Mammary epithelial cell (primary cell): Measurements from ENCODE around the gene SF3A2.

Experiments
- EZH2 ChIP-seq: IDR thresholded peaks from 2 replicates; pipeline ENCODE4 v1.6.1; 2012; ENCODE audit warnings: low read length, inconsistent platforms, borderline replicate concordance
- TF ChIP-seq, protein P1 (sequence below), 2 donors: IDR thresholded peaks in 1 of 2; conservative IDR thresholded peaks in 1 of 2; 2 replicates each; pipeline ENCODE4 v1.5.1; 2011 to 2012; ENCODE audit warnings: inconsistent platforms in 2 of 2, low read length in 2 of 2, mild to moderate bottlenecking in 2 of 2, control low read depth in 1 of 2, low read depth in 1 of 2; ENCODE audit not compliant: insufficient read depth in 1 of 2; ENCODE audit errors: extremely low read depth in 1 of 2

DNA sequence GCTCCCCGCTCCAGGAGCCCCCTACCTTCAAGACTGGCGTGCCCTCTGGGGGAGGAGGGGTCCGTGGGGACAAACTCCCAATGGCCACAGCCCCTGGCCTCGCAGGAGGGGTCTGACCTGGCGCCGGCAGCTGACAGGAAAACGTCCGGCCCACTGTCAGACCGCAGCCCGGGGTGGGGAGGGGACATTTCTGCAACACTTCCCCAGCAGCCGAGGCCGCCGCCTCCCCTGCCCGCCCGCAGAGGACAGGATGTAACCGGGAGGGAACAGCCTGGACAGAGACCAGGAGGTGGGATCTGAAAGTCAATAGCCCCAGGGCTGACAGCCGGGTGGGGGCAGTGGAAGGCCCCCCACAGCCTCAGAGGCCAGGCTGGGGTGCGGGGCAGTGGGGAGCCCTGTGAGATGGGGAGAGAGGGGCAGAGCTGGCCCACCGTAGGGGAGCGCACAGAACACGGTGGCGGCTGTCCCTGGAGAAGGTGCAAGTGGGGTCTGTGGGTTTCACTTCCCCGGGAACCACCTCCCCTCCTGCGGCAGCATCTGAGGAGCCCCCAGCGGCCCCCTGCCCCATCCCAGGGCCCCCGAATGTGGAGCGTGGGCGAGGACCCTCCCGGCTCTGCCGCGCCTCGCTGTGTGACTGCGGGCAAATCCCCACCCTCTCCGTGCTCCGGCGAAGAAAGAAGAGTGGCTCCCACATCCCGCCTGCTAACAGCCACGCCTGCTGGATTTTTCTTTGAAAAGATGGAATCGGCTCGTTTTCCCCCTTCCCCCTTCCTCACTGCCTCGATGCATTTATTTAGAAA, 45.6 kb downstream of the SF3A2 start, which contains the start of gene PEAK3:
- TF ChIP-seq, protein P1, sequence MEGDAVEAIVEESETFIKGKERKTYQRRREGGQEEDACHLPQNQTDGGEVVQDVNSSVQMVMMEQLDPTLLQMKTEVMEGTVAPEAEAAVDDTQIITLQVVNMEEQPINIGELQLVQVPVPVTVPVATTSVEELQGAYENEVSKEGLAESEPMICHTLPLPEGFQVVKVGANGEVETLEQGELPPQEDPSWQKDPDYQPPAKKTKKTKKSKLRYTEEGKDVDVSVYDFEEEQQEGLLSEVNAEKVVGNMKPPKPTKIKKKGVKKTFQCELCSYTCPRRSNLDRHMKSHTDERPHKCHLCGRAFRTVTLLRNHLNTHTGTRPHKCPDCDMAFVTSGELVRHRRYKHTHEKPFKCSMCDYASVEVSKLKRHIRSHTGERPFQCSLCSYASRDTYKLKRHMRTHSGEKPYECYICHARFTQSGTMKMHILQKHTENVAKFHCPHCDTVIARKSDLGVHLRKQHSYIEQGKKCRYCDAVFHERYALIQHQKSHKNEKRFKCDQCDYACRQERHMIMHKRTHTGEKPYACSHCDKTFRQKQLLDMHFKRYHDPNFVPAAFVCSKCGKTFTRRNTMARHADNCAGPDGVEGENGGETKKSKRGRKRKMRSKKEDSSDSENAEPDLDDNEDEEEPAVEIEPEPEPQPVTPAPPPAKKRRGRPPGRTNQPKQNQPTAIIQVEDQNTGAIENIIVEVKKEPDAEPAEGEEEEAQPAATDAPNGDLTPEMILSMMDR (conservative IDR thresholded peaks at IDR 0.05 in 1 of 2, IDR thresholded peaks at IDR 0.05 in 1 of 2; ENCODE audit: extremely low read depth in 1 of 2, insufficient read depth in 1 of 2, low read depth in 1 of 2, low read length in 2 of 2): no peak
- TF ChIP-seq EZH2: no peak
